SK-N-SH (cell line): ENCODE results near the gene DRG1. TPM values are rescaled to one million over a fixed set of nuclear protein-coding genes. Genes with fewer than 3 reads are reported as not detected.

Source experiments
- CTCF ChIA-PET: fragments of 300-600, 350-600 bp; formaldehyde crosslinking; extraction: SDS; loops from one replicate; lab custom pipeline; 2021; lab: Yijun Ruan, JAX
- POLR2A ChIA-PET: fragments of 350-600 bp; sonication (Branson Sonifier 250); formaldehyde crosslinking; extraction: SDS; loops from one replicate; lab custom pipeline; 2020; ENCODE audit warnings: antibody characterized with exemption, inconsistent platforms; lab: Yijun Ruan, JAX
- DNase-seq: peaks from one replicate; pipeline ENCODE4 v3.0.0; 2012
- H2AFZ ChIP-seq: fragments of 200-600 bp; sonication (generic); 2 replicates; pipeline ENCODE4 v1.8.1; 2016; ENCODE audit warnings: antibody characterized with exemption, mild to moderate bottlenecking, low read depth
- H3F3A ChIP-seq: fragments of 200-600 bp; sonication (generic); replicated peaks from 2 replicates; pipeline ENCODE3; 2016; ENCODE audit warnings: antibody characterized with exemption, mild to moderate bottlenecking; ENCODE audit not compliant: insufficient read depth
- H3K27ac ChIP-seq, 2 experiments: fragments of 200-500 bp in 1 of 2; fragments of 200-600 bp in 1 of 2; sonication (Bioruptor generic) in 1 of 2; sonication (generic), shearing (Covaris generic) in 1 of 2; 2 replicates each; pipeline versions ENCODE4 v1.5.1 to v1.6.1; 2014 to 2016; ENCODE audit warnings: low read depth in 2 of 2, inconsistent platforms in 1 of 2, low read length in 1 of 2, mild to moderate bottlenecking in 1 of 2, mixed read lengths in 1 of 2
- H3K27me3 ChIP-seq: fragments of 200-600 bp; sonication (generic), shearing (Covaris generic); 2 replicates; pipeline ENCODE4 v1.6.1; 2016; ENCODE audit warnings: mixed run types; ENCODE audit not compliant: insufficient read depth
- H3K36me3 ChIP-seq, 2 experiments: fragments of 200-500 bp in 1 of 2; fragments of 200-600 bp in 1 of 2; sonication (Bioruptor generic) in 1 of 2; sonication (generic) in 1 of 2; replicated peaks in 1 of 2; 2 replicates each; pipeline versions ENCODE3 to v1.5.1; 2014 to 2016; ENCODE audit warnings: low read length in 1 of 2, mild to moderate bottlenecking in 1 of 2; ENCODE audit not compliant: insufficient read depth in 2 of 2, control insufficient read depth in 1 of 2
- H3K4me1 ChIP-seq, 2 experiments: fragments of 200-500 bp in 1 of 2; fragments of 200-600 bp in 1 of 2; sonication (Bioruptor generic) in 1 of 2; sonication (generic), shearing (Covaris generic) in 1 of 2; 2 replicates each; pipeline versions ENCODE4 v1.5.1 to v1.6.1; 2014 to 2016; ENCODE audit warnings: low read depth in 1 of 2, low read length in 1 of 2, mixed run types in 1 of 2; ENCODE audit not compliant: insufficient read depth in 2 of 2, control insufficient read depth in 1 of 2
- H3K4me2 ChIP-seq: fragments of 200-600 bp; sonication (generic), shearing (Covaris generic); 2 replicates; pipeline ENCODE4 v1.6.1; 2017; ENCODE audit warnings: mixed run types
- H3K4me3 ChIP-seq, 2 experiments: fragments of 200-500 bp in 1 of 2; fragments of 200-600 bp in 1 of 2; sonication (Bioruptor generic) in 1 of 2; sonication (generic), shearing (Covaris generic) in 1 of 2; 2 replicates each; pipeline versions ENCODE4 v1.5.1 to v1.8.1; 2014 to 2016; ENCODE audit warnings: low read depth in 2 of 2, inconsistent platforms in 1 of 2, low read length in 1 of 2, mild to moderate bottlenecking in 1 of 2, mixed read lengths in 1 of 2, moderate library complexity in 1 of 2
- H3K79me2 ChIP-seq: fragments of 200-600 bp; sonication (generic); 2 replicates; pipeline ENCODE4 v1.8.1; 2017; ENCODE audit warnings: mild to moderate bottlenecking; ENCODE audit not compliant: insufficient read depth
- H3K9ac ChIP-seq: fragments of 200-600 bp; sonication (generic); 2 replicates; pipeline ENCODE4 v1.6.1; 2017; ENCODE audit warnings: mixed run types
- H3K9me2 ChIP-seq: fragments of 200-600 bp; sonication (generic); 2 replicates; pipeline ENCODE4 v1.6.1; 2017; ENCODE audit warnings: mixed run types
- H3K9me3 ChIP-seq: fragments of 200-600 bp; sonication (generic); 2 replicates; pipeline ENCODE4 v1.6.1; 2017; ENCODE audit warnings: mixed run types, mild to moderate bottlenecking, moderate library complexity
- H4K20me1 ChIP-seq: fragments of 200-600 bp; sonication (generic); 2 replicates; pipeline ENCODE4 v1.6.1; 2017; ENCODE audit warnings: mild to moderate bottlenecking, mixed run types; ENCODE audit not compliant: insufficient read depth
- ELF1 ChIP-seq: IDR thresholded peaks from 2 replicates; pipeline ENCODE4 v1.4.0; 2012
- EP300 ChIP-seq, 2 experiments: IDR thresholded peaks; 2 replicates each; pipeline versions ENCODE4 v1.4.0 to v1.6.1; 2012; ENCODE audit warnings: borderline replicate concordance in 1 of 2, low read depth in 1 of 2, low read length in 1 of 2
- EZH2phosphoT487 ChIP-seq: fragments of 200-600 bp; sonication (generic); IDR thresholded peaks from 2 replicates; pipeline ENCODE4 v1.6.1; 2017; ENCODE audit warnings: low read depth, mixed run types, mild to moderate bottlenecking, antibody characterized with exemption, moderate library complexity, borderline replicate concordance
- GABPA ChIP-seq: IDR thresholded peaks from 2 replicates; pipeline ENCODE4 v1.4.0; 2012; ENCODE audit warnings: low read depth, mild to moderate bottlenecking
- GATA2 ChIP-seq: sonication (generic); formaldehyde crosslinking; IDR thresholded peaks from 2 replicates; pipeline ENCODE4 v1.5.0; 2020; ENCODE audit warnings: mild to moderate bottlenecking, missing genetic modification reagents
- JUND ChIP-seq: IDR thresholded peaks from 2 replicates; pipeline ENCODE4 v1.4.0; 2012
- MAX ChIP-seq: IDR thresholded peaks from 2 replicates; pipeline ENCODE4 v1.4.0; 2012; ENCODE audit warnings: low read depth
- MEF2A ChIP-seq: IDR thresholded peaks from 2 replicates; pipeline ENCODE4 v1.4.0; 2012; ENCODE audit warnings: low read depth, borderline replicate concordance
- MXI1 ChIP-seq: IDR thresholded peaks from 2 replicates; pipeline ENCODE4 v1.6.1; 2012; ENCODE audit warnings: mild to moderate bottlenecking, low read depth, low read length, improper control_type of control experiment
- NFIC ChIP-seq: IDR thresholded peaks from 2 replicates; pipeline ENCODE4 v1.4.0; 2012; ENCODE audit warnings: borderline replicate concordance
- PBX3 ChIP-seq: IDR thresholded peaks from 2 replicates; pipeline ENCODE4; 2012
- RAD21 ChIP-seq: IDR thresholded peaks from 2 replicates; pipeline ENCODE4 v1.6.1; 2012; ENCODE audit warnings: mild to moderate bottlenecking, low read length
- RCOR1 ChIP-seq: fragments of 150-350 bp; IDR thresholded peaks from 2 replicates; pipeline ENCODE4 v1.6.1; 2017; ENCODE audit warnings: antibody characterized with exemption, low read length
- SMC3 ChIP-seq: IDR thresholded peaks from 2 replicates; pipeline ENCODE4 v1.6.1; 2012; ENCODE audit warnings: low read depth, low read length, improper control_type of control experiment
- TAF1 ChIP-seq: IDR thresholded peaks from 2 replicates; pipeline ENCODE4 v1.6.1; 2012; ENCODE audit warnings: low read depth, mild to moderate bottlenecking, low read length, moderate library complexity, borderline replicate concordance
- TEAD4 ChIP-seq: IDR thresholded peaks from 2 replicates; pipeline ENCODE4 v1.4.0; 2012; ENCODE audit warnings: mild to moderate bottlenecking, borderline replicate concordance; ENCODE audit not compliant: insufficient read depth
- WGBS: methylation state at CpG from one replicate; pipeline ENCODE4 v1.1.6; 2017; ENCODE audit warnings: low lambda C conversion rate; 5-methylcytosine and 5-hydroxymethylcytosine counted together
- polyA plus RNA-seq, 3 experiments: library from polyadenylated mRNA; depleted of rRNA; stranded (reverse); fragments of >200 nt; gene quantifications; 2 replicates each; pipeline ENCODE4 v1.2.3, GENCODE V29; 2012
- TF ChIP-seq, protein P1 (sequence below): IDR thresholded peaks from 2 replicates; pipeline ENCODE4 v1.4.0; 2012; ENCODE audit warnings: low read depth, borderline replicate concordance
- TF ChIP-seq, protein P2 (sequence below): IDR thresholded peaks from 2 replicates; pipeline ENCODE4 v1.4.0; 2012; ENCODE audit warnings: low read depth, borderline replicate concordance

Gene DRG1
- polyA plus RNA-seq, 1 of the 3 experiments (the other 2 are of a cell fraction) = 56.3 TPM

GRCh38 chr22:31440681-31441080 is 41.3 kb downstream of the DRG1 start:
- no peak overlapping the region for H3K4me2 ChIP-seq
- H3K27me3 ChIP-seq = no peaks in the 10 kb centered on the region
- H3F3A ChIP-seq = peaks cover 8% of the 10 kb centered on the region
- no peak overlapping the region for H3K27ac ChIP-seq
- no peaks in the 10 kb centered on the region for H3K9me3 ChIP-seq
- WGBS = 97% methylated on average over 7 of the region's 7 CpGs
- no peak overlapping the region for H2AFZ ChIP-seq
- H3K4me3 ChIP-seq = no peak overlapping the region
- H3K79me2 ChIP-seq = no peaks in the 10 kb centered on the region
- H3K4me1 ChIP-seq = no peaks in the 10 kb centered on the region
- no peaks in the 10 kb centered on the region for H4K20me1 ChIP-seq
- H3K9me2 ChIP-seq = no peaks in the 10 kb centered on the region
- TF ChIP-seq, protein P1, sequence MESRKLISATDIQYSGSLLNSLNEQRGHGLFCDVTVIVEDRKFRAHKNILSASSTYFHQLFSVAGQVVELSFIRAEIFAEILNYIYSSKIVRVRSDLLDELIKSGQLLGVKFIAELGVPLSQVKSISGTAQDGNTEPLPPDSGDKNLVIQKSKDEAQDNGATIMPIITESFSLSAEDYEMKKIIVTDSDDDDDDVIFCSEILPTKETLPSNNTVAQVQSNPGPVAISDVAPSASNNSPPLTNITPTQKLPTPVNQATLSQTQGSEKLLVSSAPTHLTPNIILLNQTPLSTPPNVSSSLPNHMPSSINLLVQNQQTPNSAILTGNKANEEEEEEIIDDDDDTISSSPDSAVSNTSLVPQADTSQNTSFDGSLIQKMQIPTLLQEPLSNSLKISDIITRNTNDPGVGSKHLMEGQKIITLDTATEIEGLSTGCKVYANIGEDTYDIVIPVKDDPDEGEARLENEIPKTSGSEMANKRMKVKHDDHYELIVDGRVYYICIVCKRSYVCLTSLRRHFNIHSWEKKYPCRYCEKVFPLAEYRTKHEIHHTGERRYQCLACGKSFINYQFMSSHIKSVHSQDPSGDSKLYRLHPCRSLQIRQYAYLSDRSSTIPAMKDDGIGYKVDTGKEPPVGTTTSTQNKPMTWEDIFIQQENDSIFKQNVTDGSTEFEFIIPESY = no peak
- TF ChIP-seq MAX (no peak), JUND (no peak), TEAD4 (no peak), EP300 (IDR thresholded peaks at IDR 0.05; ENCODE audit: borderline replicate concordance in 1 of 2, low read depth in 1 of 2, low read length in 1 of 2) (no peak), RAD21 (no peak), NFIC (no peak), PBX3 (no peak), ELF1 (no peak), TAF1 (no peak)
- ChIA-PET POLR2A (no interaction called here), CTCF (interaction anchor here (1.5 kb wide), 1 partner anchor 11 kb away, joined by 6 read pairs; no protein-coding TSS in a partner anchor)
- no peak for DNase-seq
- peaks cover 32 to 83% of the 10 kb centered on the region in 2 experiments for H3K36me3 ChIP-seq
- H3K9ac ChIP-seq = no peak overlapping the region

DNA sequence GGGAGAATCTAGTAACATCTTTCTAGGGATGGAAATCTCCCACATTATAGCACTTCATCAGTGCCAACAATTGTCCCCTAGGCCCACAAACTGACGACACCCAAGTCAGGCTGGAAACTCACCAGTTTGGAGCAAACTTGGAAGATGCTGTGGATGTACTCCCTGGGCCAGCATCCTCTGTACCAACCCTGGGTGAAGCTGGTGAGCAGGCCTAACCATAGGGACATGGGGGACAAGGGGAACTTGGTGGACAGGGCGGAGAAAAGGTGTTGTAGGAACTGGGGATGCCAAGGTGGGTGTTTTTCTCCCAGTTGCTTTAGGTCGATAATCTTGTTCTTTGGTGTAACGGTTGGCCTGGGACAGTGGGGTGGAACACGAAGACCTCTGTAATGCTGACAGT is 42.2 kb downstream of the DRG1 start:
- H3K9ac ChIP-seq = no peak overlapping the region
- no peak overlapping the region for H2AFZ ChIP-seq
- POLR2A ChIA-PET = no interaction called here
- no peak for DNase-seq
- no peaks in the 10 kb centered on the region for H3K9me2 ChIP-seq
- no peaks in the 10 kb centered on the region for H3K79me2 ChIP-seq
- no peak overlapping the region for H3K4me2 ChIP-seq
- H3K27me3 ChIP-seq = no peaks in the 10 kb centered on the region
- TF ChIP-seq, protein P2, sequence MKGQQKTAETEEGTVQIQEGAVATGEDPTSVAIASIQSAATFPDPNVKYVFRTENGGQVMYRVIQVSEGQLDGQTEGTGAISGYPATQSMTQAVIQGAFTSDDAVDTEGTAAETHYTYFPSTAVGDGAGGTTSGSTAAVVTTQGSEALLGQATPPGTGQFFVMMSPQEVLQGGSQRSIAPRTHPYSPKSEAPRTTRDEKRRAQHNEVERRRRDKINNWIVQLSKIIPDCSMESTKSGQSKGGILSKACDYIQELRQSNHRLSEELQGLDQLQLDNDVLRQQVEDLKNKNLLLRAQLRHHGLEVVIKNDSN = no peak
- no peak for TF ChIP-seq RCOR1
- no peak for TF ChIP-seq GABPA
- no peak for TF ChIP-seq TEAD4
- no peak for TF ChIP-seq JUND
- no peak for TF ChIP-seq MXI1
- TF ChIP-seq EP300 (IDR thresholded peaks at IDR 0.05; ENCODE audit: borderline replicate concordance in 1 of 2, low read depth in 1 of 2, low read length in 1 of 2) = no peak
- TF ChIP-seq GATA2 (CRISPR knock-in tag) = no peak
- no peak for TF ChIP-seq RAD21
- TF ChIP-seq MEF2A = no peak
- no peak for TF ChIP-seq SMC3
- no peak for TF ChIP-seq EZH2phosphoT487
- WGBS = 98% methylated on average over 5 of the region's 5 CpGs
- peaks cover 8% of the 10 kb centered on the region for H3F3A ChIP-seq
- H4K20me1 ChIP-seq = no peaks in the 10 kb centered on the region
- H3K9me3 ChIP-seq = no peaks in the 10 kb centered on the region
- no peak overlapping the region for H3K4me3 ChIP-seq
- CTCF ChIA-PET = no interaction called here
- peaks cover 31 to 80% of the 10 kb centered on the region in 2 experiments for H3K36me3 ChIP-seq
- H3K27ac ChIP-seq = no peak overlapping the region
- H3K4me1 ChIP-seq = no peaks in the 10 kb centered on the region
